Liver (tissue), 9 donors: ENCODE measurements around the gene LRMDA. TPM values are rescaled to one million over a fixed set of nuclear protein-coding genes. Genes with fewer than 3 reads are reported as not detected.

ENCODE experiments used
- DNase-seq: peaks from one replicate; pipeline ENCODE4 v3.0.0-alpha.2; 2017; ENCODE audit warnings: low spot score
- H3K27ac ChIP-seq, 2 donors: one replicate each; pipeline ENCODE4 v1.7.0; 2013; ENCODE audit warnings: inconsistent platforms in 2 of 2, low read length in 2 of 2, control low read depth in 1 of 2, low read depth in 1 of 2, mild to moderate bottlenecking in 1 of 2
- H3K27me3 ChIP-seq, 4 donors: one replicate each; pipeline versions ENCODE4 v1.6.1 to v1.7.0; 2013; ENCODE audit warnings: low read length in 3 of 4, inconsistent platforms in 1 of 4, mild to moderate bottlenecking in 1 of 4, moderate library complexity in 1 of 4; ENCODE audit not compliant: control insufficient read depth in 4 of 4, insufficient read depth in 4 of 4
- H3K36me3 ChIP-seq, 4 donors: one replicate each; pipeline versions ENCODE4 v1.6.1 to v1.7.0; 2013; ENCODE audit warnings: low read length in 3 of 4, mild to moderate bottlenecking in 3 of 4, low read depth in 1 of 4, moderate library complexity in 1 of 4; ENCODE audit not compliant: control insufficient read depth in 4 of 4, insufficient read depth in 3 of 4
- H3K4me1 ChIP-seq, 4 donors: one replicate each; pipeline versions ENCODE4 v1.6.1 to v1.7.0; 2013; ENCODE audit warnings: low read length in 3 of 4, mild to moderate bottlenecking in 3 of 4, moderate library complexity in 1 of 4; ENCODE audit not compliant: control insufficient read depth in 4 of 4, insufficient read depth in 4 of 4
- H3K4me3 ChIP-seq, 3 donors: one replicate each; pipeline versions ENCODE4 v1.6.1 to v1.7.0; 2013; ENCODE audit warnings: low read length in 3 of 3, control low read depth in 1 of 3, low read depth in 1 of 3, mild to moderate bottlenecking in 1 of 3
- H3K9ac ChIP-seq, 2 donors: one replicate each; pipeline ENCODE4 v1.7.0; 2013; ENCODE audit warnings: low read length in 2 of 2, mild to moderate bottlenecking in 2 of 2, moderate library complexity in 2 of 2, control low read depth in 1 of 2, low read depth in 1 of 2
- H3K9me3 ChIP-seq, 4 donors: one replicate each; pipeline versions ENCODE4 v1.6.1 to v1.7.0; 2013; ENCODE audit warnings: low read length in 3 of 4; ENCODE audit not compliant: control insufficient read depth in 4 of 4
- ATF3 ChIP-seq: IDR thresholded peaks from 2 replicates; pipeline ENCODE4 v1.6.1; 2016; ENCODE audit warnings: antibody characterized with exemption
- CTCF ChIP-seq: fragments of 150-350 bp; IDR thresholded peaks from 2 replicates; pipeline ENCODE4 v1.5.1; 2017; ENCODE audit warnings: improper control_type of control experiment, low read depth, low read length; ENCODE audit not compliant: missing input control
- FOXA2 ChIP-seq: IDR thresholded peaks from 2 replicates; pipeline ENCODE4 v1.6.1; 2016; ENCODE audit warnings: antibody characterized with exemption
- GABPA ChIP-seq, 2 donors: IDR thresholded peaks in 1 of 2; conservative IDR thresholded peaks in 1 of 2; 2 replicates each; pipeline ENCODE4 v1.6.1; 2016; ENCODE audit warnings: antibody characterized with exemption in 2 of 2, mild to moderate bottlenecking in 1 of 2, moderate library complexity in 1 of 2
- HNF4G ChIP-seq: IDR thresholded peaks from 2 replicates; pipeline ENCODE4 v1.6.1; 2016; ENCODE audit warnings: antibody characterized with exemption
- JUND ChIP-seq, 2 donors: IDR thresholded peaks; 2 replicates each; pipeline ENCODE4 v1.6.1; 2016; ENCODE audit warnings: antibody characterized with exemption in 2 of 2
- MAX ChIP-seq: IDR thresholded peaks from 2 replicates; pipeline ENCODE4 v1.6.1; 2016; ENCODE audit warnings: antibody characterized with exemption
- NR2F2 ChIP-seq: IDR thresholded peaks from 2 replicates; pipeline ENCODE4 v1.6.1; 2016; ENCODE audit warnings: antibody characterized with exemption
- RAD21 ChIP-seq, 2 donors: IDR thresholded peaks; 2 replicates each; pipeline ENCODE4 v1.6.1; 2016; ENCODE audit warnings: antibody characterized with exemption in 2 of 2, mild to moderate bottlenecking in 2 of 2
- RXRA ChIP-seq, 2 donors: IDR thresholded peaks; 2 replicates each; pipeline ENCODE4 v1.6.1; 2017 to 2018; ENCODE audit warnings: antibody characterized with exemption in 2 of 2, mild to moderate bottlenecking in 1 of 2
- TAF1 ChIP-seq: conservative IDR thresholded peaks from 2 replicates; pipeline ENCODE4 v1.6.1; 2016; ENCODE audit warnings: antibody characterized with exemption, mild to moderate bottlenecking
- YY1 ChIP-seq: IDR thresholded peaks from 2 replicates; pipeline ENCODE4 v1.6.1; 2016; ENCODE audit warnings: antibody characterized with exemption, mild to moderate bottlenecking
- ZBTB33 ChIP-seq: IDR thresholded peaks from 2 replicates; pipeline ENCODE4 v1.6.1; 2016; ENCODE audit warnings: antibody characterized with exemption
- WGBS: extraction: QIAGEN DNeasy Blood & Tissue Kit; methylation state at CpG from one replicate; pipeline ENCODE4 v1.1.7; 2013; 5-methylcytosine and 5-hydroxymethylcytosine counted together
- polyA plus RNA-seq, 2 donors: library from polyadenylated mRNA; stranded (reverse) in 1 of 2; unstranded in 1 of 2; fragments of 200-250 nt in 1 of 2; fragments of >200 nt in 1 of 2; fragmentation: Nextera tagmentation in 1 of 2; extraction: Ambion mirVana in 1 of 2; gene quantifications; one replicate each; pipeline versions ENCODE4 v1.2.1 to v1.2.3, GENCODE V29; 2013 to 2015
- total RNA-seq, 2 donors: library from RNA; depleted of rRNA; stranded (reverse); fragments of >200 nt; gene quantifications; one replicate each; pipeline ENCODE4 v1.2.3, GENCODE V29; 2014
- donor health status: healthy.
- donor health status: healthy.
- donor health status: healthy.
- donor health status: healthy.
- donor health status: healthy.

The LRMDA gene
- total and polyA plus RNA-seq, 4 donors: 7.9 to 15.8 (median 11.3) TPM

- no peak overlapping the region for H3K9ac ChIP-seq
- TF ChIP-seq HNF4G (no peak), MAX (no peak), RXRA (IDR thresholded peaks at IDR 0.05) (no peak)
- WGBS: 92% methylated on average over 9 of the region's 9 CpGs
- H3K36me3 ChIP-seq: no peaks in the 10 kb centered on the region
- no peaks in the 10 kb centered on the region for H3K27me3 ChIP-seq
- H3K9me3 ChIP-seq: no peaks in the 10 kb centered on the region
- H3K27ac ChIP-seq: no peak overlapping the region
- H3K4me3 ChIP-seq: no peak overlapping the region
- DNase-seq: no peak
- no peaks in the 10 kb centered on the region for H3K4me1 ChIP-seq
Measured at GRCh38 chr10:75883081-75884072, 452.0 kb downstream of the LRMDA start.

- 96% methylated on average over 5 of the region's 5 CpGs for WGBS
- no peak for DNase-seq
- Histone ChIP-seq H3K27me3 (no peaks in the 10 kb centered on the region), H3K9ac (no peak overlapping the region), H3K4me1 (no peaks in the 10 kb centered on the region), H3K4me3 (no peak overlapping the region), H3K36me3 (no peaks in the 10 kb centered on the region), H3K27ac (no peak overlapping the region), H3K9me3 (no peaks in the 10 kb centered on the region)
- TF ChIP-seq GABPA (IDR thresholded peaks at IDR 0.05 in 1 of 2, conservative IDR thresholded peaks at IDR 0.05 in 1 of 2) (no peak), FOXA2 (no peak), NR2F2 (no peak), TAF1 (no peak), ATF3 (no peak), ZBTB33 (no peak), CTCF (no peak)
Measured at GRCh38 chr10:75884808-75885207, 453.4 kb downstream of the LRMDA start.

- no peaks in the 10 kb centered on the region for H3K9me3 ChIP-seq
- no peak overlapping the region for H3K9ac ChIP-seq
- H3K27ac ChIP-seq: no peak overlapping the region
- DNase-seq: no peak
- no peak overlapping the region for H3K4me3 ChIP-seq
- TF ChIP-seq CTCF (no peak), RAD21 (IDR thresholded peaks at IDR 0.05) (no peak), JUND (IDR thresholded peaks at IDR 0.05) (no peak), TAF1 (no peak), YY1 (no peak), ZBTB33 (no peak), HNF4G (no peak), GABPA (IDR thresholded peaks at IDR 0.05 in 1 of 2, conservative IDR thresholded peaks at IDR 0.05 in 1 of 2) (no peak)
- no peaks in the 10 kb centered on the region for H3K4me1 ChIP-seq
- H3K36me3 ChIP-seq: no peaks in the 10 kb centered on the region
- no peaks in the 10 kb centered on the region for H3K27me3 ChIP-seq
- 97% methylated on average over 2 of the region's 2 CpGs for WGBS
Measured at GRCh38 chr10:75887369-75887768, 455.9 kb downstream of the LRMDA start.
